ENCODE data around the gene OR52W1. TPM values are rescaled to one million over a fixed set of nuclear protein-coding genes. Genes with fewer than 3 reads are reported as not detected.

Gene OR52W1
- total and polyA plus RNA-seq, 10 of the 15 experiments (the other 5 are each of a cell fraction or from before 2014, with no cell fraction given): not detected

DNA sequence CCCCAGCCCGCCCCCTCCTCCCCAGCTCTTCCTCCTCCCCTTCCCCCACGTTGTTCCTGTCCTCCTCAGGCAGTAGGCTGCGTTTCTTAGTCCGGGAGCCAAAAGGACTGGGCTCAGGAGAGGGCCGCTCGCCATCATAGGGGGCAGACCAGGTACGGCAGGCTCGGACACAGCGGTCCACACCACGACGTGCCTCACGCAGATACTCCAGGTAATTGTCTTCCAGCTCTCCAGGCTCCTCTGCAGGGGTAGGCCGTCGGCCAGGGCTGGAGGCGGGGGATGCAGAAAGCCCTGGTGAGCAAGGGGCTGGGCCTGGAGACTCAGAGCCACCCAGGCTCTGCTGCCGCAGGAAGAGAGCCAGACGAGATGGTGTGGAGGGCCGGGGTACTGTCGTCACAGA is 18.7 kb downstream of the OR52W1 start (continued):
- no peak for TF ChIP-seq E2F4 (IDR thresholded peaks at IDR 0.05; ENCODE audit: low read depth, low read length)

DNA sequence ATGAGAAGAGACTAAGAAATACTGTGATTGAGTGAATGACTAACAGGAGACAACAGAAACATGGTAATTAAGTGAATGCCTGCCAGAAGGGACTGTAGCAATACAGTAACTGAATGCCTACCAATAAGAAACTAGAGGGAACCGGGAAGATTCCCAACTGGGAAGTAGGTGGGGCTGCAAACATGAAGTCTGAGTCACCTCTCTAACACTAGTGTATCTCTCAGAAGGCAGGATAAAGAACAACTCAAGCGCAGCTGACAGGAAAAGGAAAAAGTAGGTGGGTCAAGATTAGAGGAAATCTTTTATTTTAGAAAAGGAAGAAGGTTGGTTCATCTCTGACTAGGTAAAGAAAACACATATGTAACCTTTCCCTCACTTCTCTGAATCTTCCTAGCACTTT is 20.3 kb downstream of the OR52W1 start:
- SMC1A ChIA-PET (ENCODE audit: uncharacterized antibody, unreplicated experiment): no interaction called here
- POLR2A ChIA-PET: no interaction called here
- no peak for FAIRE-seq

More for the DNA sequence above, 20.3 kb downstream of the OR52W1 start:
- peaks cover 24 to 29% of the 10 kb centered on the region in 2 experiments for H3K36me3 ChIP-seq (ENCODE audit: control insufficient read depth in 2 of 2, insufficient read depth in 2 of 2, low read length in 1 of 2)
- ChIA-PET RAD21 (ENCODE audit: unreplicated experiment) (no interaction called here), CTCF (interaction anchor here (0.8 kb wide), 1 partner anchor 32 kb away, joined by 3 read pairs; no protein-coding TSS in a partner anchor)
- H3K4me3 ChIP-seq: no peak overlapping the region
- no peak for TF ChIP-seq BRCA1 (IDR thresholded peaks at IDR 0.05; ENCODE audit: low read depth, low read length)
- no peak for TF ChIP-seq HDAC2 (IDR thresholded peaks at IDR 0.05)
- TF ChIP-seq EP300 (IDR thresholded peaks at IDR 0.05; ENCODE audit: borderline replicate concordance in 1 of 2, control insufficient read depth in 1 of 2, low read depth in 2 of 2, low read length in 2 of 2): no peak
- TF ChIP-seq, protein P1, sequence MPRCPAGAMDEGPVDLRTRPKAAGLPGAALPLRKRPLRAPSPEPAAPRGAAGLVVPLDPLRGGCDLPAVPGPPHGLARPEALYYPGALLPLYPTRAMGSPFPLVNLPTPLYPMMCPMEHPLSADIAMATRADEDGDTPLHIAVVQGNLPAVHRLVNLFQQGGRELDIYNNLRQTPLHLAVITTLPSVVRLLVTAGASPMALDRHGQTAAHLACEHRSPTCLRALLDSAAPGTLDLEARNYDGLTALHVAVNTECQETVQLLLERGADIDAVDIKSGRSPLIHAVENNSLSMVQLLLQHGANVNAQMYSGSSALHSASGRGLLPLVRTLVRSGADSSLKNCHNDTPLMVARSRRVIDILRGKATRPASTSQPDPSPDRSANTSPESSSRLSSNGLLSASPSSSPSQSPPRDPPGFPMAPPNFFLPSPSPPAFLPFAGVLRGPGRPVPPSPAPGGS (IDR thresholded peaks at IDR 0.05; ENCODE audit: borderline replicate concordance, insufficient read depth, low read depth, low read length, poor library complexity, severe bottlenecking): no peak
- TF ChIP-seq KLF5 (IDR thresholded peaks at IDR 0.05; ENCODE audit: partially characterized antibody): no peak
- TF ChIP-seq ZNF274 (IDR thresholded peaks at IDR 0.05; ENCODE audit: insufficient read depth, insufficient read length): no peak
- TF ChIP-seq RAD51 (IDR thresholded peaks at IDR 0.05): no peak
- no peak for TF ChIP-seq IKZF2 (IDR thresholded peaks at IDR 0.05)
- TF ChIP-seq PAX8 (IDR thresholded peaks at IDR 0.05): no peak
- no peak for TF ChIP-seq NR2C2 (IDR thresholded peaks at IDR 0.05; ENCODE audit: borderline replicate concordance, control insufficient read depth, insufficient read length, low read depth)
- no peak for TF ChIP-seq CTCF (IDR thresholded peaks at IDR 0.05 in 2 of 3, conservative IDR thresholded peaks at IDR 0.05 in 1 of 3; ENCODE audit: control insufficient read depth in 2 of 3, extremely low read depth in 1 of 3, insufficient read depth in 1 of 3, low read depth in 3 of 3, low read length in 3 of 3)
- no peak for TF ChIP-seq SUZ12 (IDR thresholded peaks at IDR 0.05; ENCODE audit: unreplicated experiment)
- no peak for TF ChIP-seq NR2F1 (conservative IDR thresholded peaks at IDR 0.05)
- no peak for TF ChIP-seq RB1 (IDR thresholded peaks at IDR 0.05; ENCODE audit: borderline replicate concordance)
- H2AFZ ChIP-seq (ENCODE audit: control insufficient read depth, low read depth, low read length): no peak overlapping the region
- no peak overlapping the region for H3K4me2 ChIP-seq (ENCODE audit: control insufficient read depth, insufficient read depth)
- H3K27ac ChIP-seq (ENCODE audit: control insufficient read depth, insufficient read depth): no peak overlapping the region
- BruUV-seq (replicated peaks): no TSS peak
- no peaks in the 10 kb centered on the region for H3K27me3 ChIP-seq (replicated peaks in 1 of 2; ENCODE audit: control insufficient read depth in 2 of 2, insufficient read depth in 2 of 2, low read length in 1 of 2)
- 100% methylated on average over 2 of the region's 2 CpGs for WGBS (ENCODE audit: insufficient coverage, insufficient replicate concordance, low lambda C conversion rate, missing lambda C conversion rate)
- no peak for DNase-seq (ENCODE audit: low read depth, low spot score)
- H4K20me1 ChIP-seq (ENCODE audit: control insufficient read depth, insufficient read depth): no peaks in the 10 kb centered on the region
- no peaks in the 10 kb centered on the region for H3K4me1 ChIP-seq (ENCODE audit: control insufficient read depth, insufficient read depth, low read length)
- intact Hi-C loops (cut with micrococcal nuclease; ENCODE audit: unreplicated experiment) (no loop called here), in situ Hi-C loops (cut with MboI) (no loop called here)
- no peaks in the 10 kb centered on the region for H3K9me3 ChIP-seq (replicated peaks; ENCODE audit: control insufficient read depth, insufficient read depth, low read length)
- no peak overlapping the region for H3K9ac ChIP-seq (ENCODE audit: control insufficient read depth, insufficient read depth, low read length)
- no peak for ATAC-seq
- H3K79me2 ChIP-seq (ENCODE audit: control insufficient read depth, insufficient read depth, low read length): no peaks in the 10 kb centered on the region

All from GM12878 (cell line).